ENCODE measurements around the gene BORCS5.

The BORCS5 gene

DNA sequence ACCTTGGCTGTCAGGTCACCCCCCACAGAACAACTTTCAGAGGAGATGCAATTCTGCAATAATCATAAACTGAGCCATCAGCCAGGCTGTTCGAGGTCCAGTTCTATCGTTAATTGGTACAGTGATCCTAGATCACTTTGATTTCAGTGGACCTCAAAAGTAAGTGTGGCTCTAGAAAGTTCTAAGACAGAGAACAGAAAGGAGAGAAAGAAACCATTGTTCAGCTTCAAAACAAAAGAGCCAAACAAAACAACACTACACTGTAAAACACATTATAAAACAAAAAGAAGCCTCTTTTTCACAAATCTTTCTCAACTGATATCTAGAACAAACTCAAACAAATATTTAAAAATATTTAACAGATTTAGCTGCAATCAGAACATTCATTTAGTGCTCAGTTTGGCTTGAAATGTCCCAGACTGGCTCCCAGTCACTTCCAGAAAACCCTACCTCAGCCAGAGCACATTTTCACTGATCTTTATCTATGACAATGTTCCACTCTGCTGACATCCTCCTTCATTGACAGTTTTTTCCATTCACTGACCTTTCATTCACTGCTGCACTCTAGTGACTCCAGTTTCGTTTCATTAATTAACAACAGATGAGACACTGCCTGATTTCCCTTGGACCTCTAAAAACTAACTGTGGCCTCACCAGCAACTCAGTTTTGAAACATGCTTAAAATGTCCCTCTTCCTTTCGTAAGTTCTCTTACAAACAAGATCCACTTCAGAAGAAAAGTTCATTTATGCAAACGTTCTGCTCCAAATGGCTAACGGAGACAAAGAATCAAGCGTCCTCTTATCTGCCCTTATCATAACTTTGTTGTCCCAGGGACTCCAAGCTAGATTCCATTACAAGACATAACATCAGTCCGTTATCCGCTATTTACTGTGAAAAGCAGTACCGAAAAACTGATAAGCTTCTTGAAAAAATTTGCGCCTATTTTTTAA, 148.9 kb downstream of the BORCS5 start:
- TF ChIP-seq CTCF (IDR thresholded peaks at IDR 0.05) = no peak
- Histone ChIP-seq H3K27me3 (no peaks in the 10 kb centered on the region), H3K36me3 (no peaks in the 10 kb centered on the region), H3K27ac (peak overlapping the region; percentile 61 to 68), H3K9me3 (no peaks in the 10 kb centered on the region), H3K4me1 (peaks cover 0 to 49% (median 20%) of the 10 kb centered on the region in 4 donors), H3K4me3 (peak overlapping the region; percentile 32 to 38)
- no peak for DNase-seq
- intact Hi-C loops (cut with DNase I; ENCODE audit: low total_unique reads) = no loop called here

DNA sequence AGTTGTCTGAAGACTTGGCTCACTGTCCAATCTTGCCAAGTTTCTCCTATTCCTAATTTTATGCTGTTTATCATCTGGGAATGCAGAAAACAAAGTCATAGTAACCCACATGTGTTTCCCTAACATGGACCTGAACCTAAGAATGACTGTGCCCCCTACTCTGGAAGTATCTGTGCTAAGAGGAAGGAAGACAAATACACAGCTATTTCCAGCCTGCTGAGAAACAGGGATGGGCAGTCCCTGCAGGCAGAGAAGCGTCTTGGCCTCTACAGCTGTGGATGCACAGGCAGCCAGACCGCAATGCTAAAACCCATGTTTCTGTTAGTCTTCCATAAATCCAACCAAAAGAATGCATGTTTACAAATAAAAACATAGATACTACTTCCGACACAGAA, 149.6 kb downstream of the BORCS5 start:
- no peak for TF ChIP-seq CTCF (IDR thresholded peaks at IDR 0.05)
- Histone ChIP-seq H3K4me1 (peaks cover 0 to 49% (median 21%) of the 10 kb centered on the region in 4 donors), H3K27ac (peak overlapping the region; percentile 61 to 68), H3K4me3 (peak overlapping the region; percentile 32 to 38), H3K36me3 (no peaks in the 10 kb centered on the region), H3K9me3 (no peaks in the 10 kb centered on the region), H3K27me3 (no peaks in the 10 kb centered on the region)
- no peak for DNase-seq
- intact Hi-C loops (cut with DNase I; ENCODE audit: low total_unique reads) = no loop called here

- TF ChIP-seq CTCF (IDR thresholded peaks at IDR 0.05) = no peak
- DNase-seq = no peak
- no peaks in the 10 kb centered on the region for H3K9me3 ChIP-seq
- peaks cover 0 to 52% (median 23%) of the 10 kb centered on the region in 4 donors for H3K4me1 ChIP-seq
- intact Hi-C loops (cut with DNase I; ENCODE audit: low total_unique reads) = no loop called here
- peak overlapping the region; percentile 61 to 68 for H3K27ac ChIP-seq
- no peak overlapping the region for H3K4me3 ChIP-seq
- no peaks in the 10 kb centered on the region for H3K27me3 ChIP-seq
- no peaks in the 10 kb centered on the region for H3K36me3 ChIP-seq
Observed at GRCh38 chr12:12507121-12507520, 150.2 kb downstream of the BORCS5 start.

DNA sequence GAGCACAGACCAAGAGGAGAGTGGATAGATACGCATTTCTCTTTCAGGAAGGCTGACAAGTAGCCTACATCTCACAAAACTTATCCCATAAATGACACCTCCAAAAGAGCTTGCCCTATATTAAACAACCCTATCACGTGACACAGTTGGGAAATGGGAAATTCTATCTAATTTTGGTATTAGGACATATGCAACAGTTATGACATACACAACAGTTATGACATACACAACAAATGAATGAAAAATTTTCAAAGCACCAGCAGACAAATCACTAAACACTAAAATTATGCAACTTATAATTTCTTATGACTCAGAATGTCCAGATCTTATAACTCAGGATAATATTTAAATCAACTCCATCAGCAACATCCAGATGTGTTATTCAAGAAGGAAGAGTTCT, 151.7 kb downstream of the BORCS5 start:
- H3K27me3 ChIP-seq = no peaks in the 10 kb centered on the region
- H3K27ac ChIP-seq = no peak overlapping the region
- intact Hi-C loops (cut with DNase I; ENCODE audit: low total_unique reads) = no loop called here
- peaks cover 0 to 67% (median 33%) of the 10 kb centered on the region in 4 donors for H3K4me1 ChIP-seq
- H3K36me3 ChIP-seq = no peaks in the 10 kb centered on the region
- no peak for TF ChIP-seq CTCF (IDR thresholded peaks at IDR 0.05)
- DNase-seq = no peak
- H3K9me3 ChIP-seq = no peaks in the 10 kb centered on the region
- no peak overlapping the region for H3K4me3 ChIP-seq

DNA sequence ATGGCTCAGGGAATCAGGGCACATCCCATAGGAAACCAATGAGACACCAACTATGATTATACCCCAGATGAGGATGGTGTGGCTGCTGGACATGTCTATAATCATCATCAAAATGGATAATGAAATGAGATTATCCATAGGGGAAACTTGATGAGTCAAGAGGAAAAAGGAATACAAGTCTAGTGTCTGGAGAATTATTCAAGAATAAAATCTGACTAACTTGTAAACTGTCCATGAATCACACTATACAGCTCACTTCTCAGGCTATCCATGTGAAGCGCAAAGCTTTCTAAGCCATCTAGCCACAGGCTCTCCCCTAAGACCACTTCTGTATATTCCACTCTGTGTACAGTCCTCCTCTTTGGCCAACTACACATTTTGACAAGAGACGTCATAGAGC, 153.3 kb downstream of the BORCS5 start:
- Histone ChIP-seq H3K4me3 (no peak overlapping the region), H3K27ac (no peak overlapping the region), H3K27me3 (no peaks in the 10 kb centered on the region), H3K4me1 (peaks cover 0 to 60% (median 31%) of the 10 kb centered on the region in 4 donors), H3K36me3 (no peaks in the 10 kb centered on the region), H3K9me3 (no peaks in the 10 kb centered on the region)
- DNase-seq = no peak
- intact Hi-C loops (cut with DNase I; ENCODE audit: low total_unique reads) = no loop called here
- TF ChIP-seq CTCF (IDR thresholded peaks at IDR 0.05) = no peak

Measured in tibial artery (tissue), 4 donors.